ENCODE measurements around the gene KRTAP12-1.
"Not testable (repeated sequence)": the region's sequence is repeated elsewhere in the genome, so short reads cannot be mapped to it uniquely, and the experiment has no call there.

KRTAP12-1 gene

GRCh38 chr21:44671911-44672310, 10.1 kb downstream of the KRTAP12-1 start:
- TF ChIP-seq CTCF (IDR thresholded peaks at IDR 0.05; ENCODE audit: extremely low read depth, insufficient read depth, missing control alignments): no peak
- DNase-seq (ENCODE audit: low spot score): no peak
- in situ Hi-C loops (cut with MboI; ENCODE audit: low pct_unique_long_range_greater_than_20kb, low sequenced_read_pairs, unreplicated experiment): no loop called here

- in situ Hi-C loops (cut with MboI; ENCODE audit: low pct_unique_long_range_greater_than_20kb, low sequenced_read_pairs, unreplicated experiment): no loop called here
- TF ChIP-seq CTCF (IDR thresholded peaks at IDR 0.05; ENCODE audit: extremely low read depth, insufficient read depth, missing control alignments): no peak
- DNase-seq (ENCODE audit: low spot score): no peak
Observed at GRCh38 chr21:44670642-44671432, 11.1 kb downstream of the KRTAP12-1 start.

GRCh38 chr21:44667612-44668011, 14.4 kb downstream of the KRTAP12-1 start:
- no peak for TF ChIP-seq CTCF (IDR thresholded peaks at IDR 0.05; ENCODE audit: extremely low read depth, insufficient read depth, missing control alignments)
- no peak for DNase-seq (ENCODE audit: low spot score)
- in situ Hi-C loops (cut with MboI; ENCODE audit: low pct_unique_long_range_greater_than_20kb, low sequenced_read_pairs, unreplicated experiment): no loop called here

- in situ Hi-C loops (cut with MboI; ENCODE audit: low pct_unique_long_range_greater_than_20kb, low sequenced_read_pairs, unreplicated experiment): no loop called here
- TF ChIP-seq CTCF (IDR thresholded peaks at IDR 0.05; ENCODE audit: extremely low read depth, insufficient read depth, missing control alignments): no peak
- no peak for DNase-seq (ENCODE audit: low spot score)
Observed at GRCh38 chr21:44666401-44667320, 15.3 kb downstream of the KRTAP12-1 start, which contains the start of gene KRTAP12-2. Gene KRTAP12-2 (minus strand): TSS chr21:44666927. CDS start chr21:44666886, 41 bp downstream.

- in situ Hi-C loops (cut with MboI; ENCODE audit: low pct_unique_long_range_greater_than_20kb, low sequenced_read_pairs, unreplicated experiment): no loop called here
Observed at GRCh38 chr21:44664691-44665090, 17.3 kb downstream of the KRTAP12-1 start.

GRCh38 chr21:44661567-44661966, 20.4 kb downstream of the KRTAP12-1 start:
- DNase-seq (ENCODE audit: low spot score); in situ Hi-C loops (cut with MboI; ENCODE audit: low pct_unique_long_range_greater_than_20kb, low sequenced_read_pairs, unreplicated experiment): not testable (repeated sequence)

More at GRCh38 chr21:44664691-44665090, 17.3 kb downstream of the KRTAP12-1 start:
- no peak for TF ChIP-seq CTCF (IDR thresholded peaks at IDR 0.05; ENCODE audit: extremely low read depth, insufficient read depth, missing control alignments)
- no peak for DNase-seq (ENCODE audit: low spot score)
